A673 (cell line): ENCODE data around the gene CSRNP2. TPM values are rescaled to one million over a fixed set of nuclear protein-coding genes. Genes with fewer than 3 reads are reported as not detected.

Experiments used
- BruUV-seq: library from RNA; stranded (reverse); fragments of 400-500 nt; replicated peaks from 2 replicates; lab custom pipeline; 2021; lab: Mats Ljungman, UMichigan
- CTCF ChIA-PET: fragments of 300-600 bp; sonication (Branson Sonifier 250); formaldehyde crosslinking; loops from one replicate; lab custom pipeline; 2022; ENCODE audit warnings: antibody characterized with exemption; lab: Charles Lee
- POLR2A ChIA-PET: fragments of 300-600 bp; sonication (Branson Sonifier 250); formaldehyde crosslinking; loops from one replicate; lab custom pipeline; 2022; ENCODE audit warnings: antibody characterized with exemption; ENCODE audit not compliant: low non-redundant PET; lab: Charles Lee
- DNase-seq: peaks from one replicate; pipeline ENCODE4 v3.0.0-alpha.2; 2015; ENCODE audit warnings: low spot score
- H3K27ac ChIP-seq: fragments of 200-600 bp; sonication (generic); 2 replicates; pipeline ENCODE4 v1.5.1; 2016; ENCODE audit warnings: mixed run types, low read depth, mild to moderate bottlenecking, mixed read lengths, antibody characterized with exemption, low read length; ENCODE audit not compliant: poor library complexity, severe bottlenecking
- H3K27me3 ChIP-seq: fragments of 200-600 bp; sonication (generic); replicated peaks from 2 replicates; pipeline ENCODE4 v1.6.1; 2017; ENCODE audit warnings: mixed run types, low read depth, mild to moderate bottlenecking, mixed read lengths, antibody characterized with exemption, low read length; ENCODE audit not compliant: insufficient read depth, poor library complexity
- H3K36me3 ChIP-seq: fragments of 200-600 bp; sonication (generic); 2 replicates; pipeline ENCODE4 v1.6.1; 2016; ENCODE audit warnings: mixed run types, mild to moderate bottlenecking, mixed read lengths, antibody characterized with exemption, low read length; ENCODE audit not compliant: insufficient read depth, poor library complexity, severe bottlenecking
- H3K4me1 ChIP-seq: fragments of 200-600 bp; sonication (generic); 2 replicates; pipeline ENCODE4 v1.6.1; 2017; ENCODE audit warnings: mixed run types, mild to moderate bottlenecking, mixed read lengths, antibody characterized with exemption, low read length; ENCODE audit not compliant: insufficient read depth, poor library complexity, severe bottlenecking
- H3K4me3 ChIP-seq: fragments of 200-600 bp; sonication (generic); 2 replicates; pipeline ENCODE4 v1.5.1; 2016; ENCODE audit warnings: low read depth, mixed run types, mild to moderate bottlenecking, mixed read lengths, low read length; ENCODE audit not compliant: poor library complexity, severe bottlenecking
- H3K9me3 ChIP-seq: fragments of 200-600 bp; sonication (generic); 2 replicates; pipeline ENCODE4 v1.6.1; 2016; ENCODE audit warnings: mixed run types, low read depth, mild to moderate bottlenecking, mixed read lengths, antibody characterized with exemption, low read length; ENCODE audit not compliant: poor library complexity, severe bottlenecking
- EZH2 ChIP-seq: fragments of 200-600 bp; sonication (generic); IDR thresholded peaks from 2 replicates; pipeline ENCODE4 v1.6.1; 2017; ENCODE audit warnings: borderline replicate concordance, low read depth, mild to moderate bottlenecking, mixed read lengths, antibody characterized with exemption, low read length; ENCODE audit not compliant: poor library complexity, severe bottlenecking
- intact Hi-C: fragments of 100-400 bp; cut with micrococcal nuclease; formaldehyde crosslinking; loops from one replicate; pipeline ENCODE4 v1.10.0; 2022; ENCODE audit not compliant: unreplicated experiment
- total RNA-seq: library from RNA; stranded (reverse); gene quantifications from 2 replicates; pipeline ENCODE4 v1.2.3, GENCODE V29; 2021
- TF ChIP-seq, protein P1 (sequence below): fragments of 300-800, 200-600 bp; sonication (generic); conservative IDR thresholded peaks from 2 replicates; pipeline ENCODE4 v1.5.1; 2017; ENCODE audit warnings: low read depth, mild to moderate bottlenecking, antibody characterized with exemption, low read length, moderate library complexity, mixed read lengths

CSRNP2 gene
- total RNA-seq, 1 experiment from 2014 or later, result 38.8 TPM

DNA sequence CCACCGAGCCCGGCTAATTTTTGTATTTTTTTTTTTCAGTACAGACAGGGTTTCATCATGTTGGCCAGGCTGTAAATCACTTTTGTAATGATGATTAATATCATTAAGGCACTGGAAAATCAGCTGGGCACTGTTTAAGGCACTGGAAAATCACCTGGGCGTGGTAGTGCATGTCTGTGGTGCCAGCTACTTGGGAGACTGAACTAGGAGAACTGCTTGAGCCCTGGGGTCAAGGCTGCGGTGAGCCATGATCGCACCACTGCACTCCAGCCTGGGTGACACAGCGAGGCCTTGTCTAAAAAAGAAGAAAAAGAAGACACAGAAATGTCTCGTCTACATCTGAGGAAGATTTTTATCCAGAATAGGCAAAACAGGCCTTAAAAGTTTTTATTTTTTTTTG lies 70.0 kb downstream of the CSRNP2 start:
- H3K4me1 ChIP-seq, result peaks cover 33% of the 10 kb centered on the region
- CTCF ChIA-PET, result no interaction called here
- TF ChIP-seq, protein P1, sequence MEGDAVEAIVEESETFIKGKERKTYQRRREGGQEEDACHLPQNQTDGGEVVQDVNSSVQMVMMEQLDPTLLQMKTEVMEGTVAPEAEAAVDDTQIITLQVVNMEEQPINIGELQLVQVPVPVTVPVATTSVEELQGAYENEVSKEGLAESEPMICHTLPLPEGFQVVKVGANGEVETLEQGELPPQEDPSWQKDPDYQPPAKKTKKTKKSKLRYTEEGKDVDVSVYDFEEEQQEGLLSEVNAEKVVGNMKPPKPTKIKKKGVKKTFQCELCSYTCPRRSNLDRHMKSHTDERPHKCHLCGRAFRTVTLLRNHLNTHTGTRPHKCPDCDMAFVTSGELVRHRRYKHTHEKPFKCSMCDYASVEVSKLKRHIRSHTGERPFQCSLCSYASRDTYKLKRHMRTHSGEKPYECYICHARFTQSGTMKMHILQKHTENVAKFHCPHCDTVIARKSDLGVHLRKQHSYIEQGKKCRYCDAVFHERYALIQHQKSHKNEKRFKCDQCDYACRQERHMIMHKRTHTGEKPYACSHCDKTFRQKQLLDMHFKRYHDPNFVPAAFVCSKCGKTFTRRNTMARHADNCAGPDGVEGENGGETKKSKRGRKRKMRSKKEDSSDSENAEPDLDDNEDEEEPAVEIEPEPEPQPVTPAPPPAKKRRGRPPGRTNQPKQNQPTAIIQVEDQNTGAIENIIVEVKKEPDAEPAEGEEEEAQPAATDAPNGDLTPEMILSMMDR, result no peak
- no peak for TF ChIP-seq EZH2
- H3K9me3 ChIP-seq, result no peaks in the 10 kb centered on the region
- H3K27ac ChIP-seq, result no peak overlapping the region
- no peak overlapping the region for H3K4me3 ChIP-seq
- H3K36me3 ChIP-seq, result no peaks in the 10 kb centered on the region
- no peaks in the 10 kb centered on the region for H3K27me3 ChIP-seq
- DNase-seq, result no peak
- intact Hi-C loops, result no loop called here
- POLR2A ChIA-PET, result no interaction called here
- no TSS peak for BruUV-seq

DNA sequence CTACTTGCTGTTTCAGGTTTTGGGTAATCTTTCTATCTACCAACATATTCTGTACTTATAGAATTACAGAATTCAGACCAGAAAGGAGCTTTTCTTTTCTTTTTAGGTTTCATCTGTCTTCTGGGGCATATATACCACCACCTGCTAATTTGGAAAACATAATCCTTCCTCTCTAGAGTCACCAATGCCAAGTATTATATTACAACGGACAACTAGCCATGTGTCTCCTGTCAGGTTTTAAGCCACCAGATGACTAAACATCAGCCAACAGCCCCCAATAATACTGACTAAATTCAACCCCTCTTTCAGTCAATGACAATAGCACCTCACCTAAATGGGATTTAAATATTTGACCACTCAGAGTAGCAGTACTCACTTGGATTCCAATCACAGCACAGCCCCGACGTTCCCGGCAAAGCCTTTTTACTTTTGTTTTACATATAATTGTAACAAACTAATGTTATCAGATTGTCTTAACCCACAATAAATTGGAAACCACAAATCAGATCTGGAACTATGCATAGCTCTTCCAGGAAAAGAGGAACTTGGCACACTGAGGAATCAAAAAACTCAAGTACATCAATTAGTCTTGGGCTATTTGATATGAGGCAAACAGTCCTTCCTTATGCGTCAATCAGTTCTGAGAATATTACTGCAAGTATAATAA lies 70.7 kb downstream of the CSRNP2 start:
- no peak for DNase-seq
- Histone ChIP-seq H3K27ac (no peak overlapping the region), H3K36me3 (peaks cover 5% of the 10 kb centered on the region), H3K9me3 (no peaks in the 10 kb centered on the region), H3K4me1 (peaks cover 34% of the 10 kb centered on the region), H3K27me3 (no peaks in the 10 kb centered on the region), H3K4me3 (no peak overlapping the region)
- POLR2A ChIA-PET, result no interaction called here
- intact Hi-C loops, result no loop called here
- TF ChIP-seq, protein P1, result no peak
- TF ChIP-seq EZH2, result no peak
- CTCF ChIA-PET, result interaction anchor here (0.7 kb wide), 1 partner anchor 187 kb away, joined by 8 read pairs; no protein-coding TSS in a partner anchor
- no TSS peak for BruUV-seq

DNA sequence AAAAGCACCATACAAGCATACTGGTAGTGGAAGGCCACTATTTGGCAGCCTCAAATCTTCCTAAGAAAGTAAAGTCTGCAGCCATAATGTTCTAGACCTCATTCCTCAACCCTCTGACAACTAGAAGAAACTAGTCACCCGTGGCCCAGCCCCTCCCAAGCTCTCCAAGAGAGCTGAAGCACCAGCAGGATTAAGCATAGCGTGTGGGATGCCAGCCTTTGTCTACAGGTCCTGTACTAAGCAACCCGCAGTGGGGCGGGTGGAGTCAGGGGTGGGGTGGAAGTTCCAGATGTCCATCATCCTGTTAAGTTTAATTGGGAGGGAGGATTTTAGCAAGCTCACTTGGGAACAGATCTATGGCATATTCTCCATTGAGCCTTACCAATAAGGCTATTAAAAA lies 71.4 kb downstream of the CSRNP2 start:
- DNase-seq, result peak; percentile 66
- TF ChIP-seq EZH2, result no peak
- TF ChIP-seq, protein P1, result no peak
- CTCF ChIA-PET, result interaction anchor here (0.7 kb wide), 1 partner anchor 187 kb away, joined by 8 read pairs; no protein-coding TSS in a partner anchor
- POLR2A ChIA-PET, result no interaction called here
- Histone ChIP-seq H3K4me3 (no peak overlapping the region), H3K4me1 (peaks cover 34% of the 10 kb centered on the region), H3K36me3 (peaks cover 5% of the 10 kb centered on the region), H3K27ac (no peak overlapping the region), H3K27me3 (no peaks in the 10 kb centered on the region), H3K9me3 (no peaks in the 10 kb centered on the region)
- no TSS peak for BruUV-seq
- intact Hi-C loops, result no loop called here

Other genes starting within 250 kb of the CSRNP2 start
- not detected in 2 replicates for gene TMPRSS12, start 240.7 kb downstream of the CSRNP2 start, total RNA-seq
- gene HIGD1C, start 131.1 kb downstream of the CSRNP2 start, total RNA-seq, result not detected in 2 replicates
- 33.9 and 47.6 TPM in 2 replicates for gene SLC11A2, start 57.2 kb downstream of the CSRNP2 start, total RNA-seq
- 60.3 and 63.7 TPM in 2 replicates for gene LETMD1, start 35.3 kb downstream of the CSRNP2 start, total RNA-seq
- 46.1 and 49.2 TPM in 2 replicates for gene TFCP2, start 89.5 kb upstream of the CSRNP2 start, total RNA-seq
- gene POU6F1, start 134.5 kb upstream of the CSRNP2 start, total RNA-seq, result 13.5 and 13.6 TPM in 2 replicates
- 125 and 138 TPM in 2 replicates for gene DAZAP2, start 155.2 kb upstream of the CSRNP2 start, total RNA-seq
- 25.2 and 26.5 TPM in 2 replicates for gene SMAGP, start 186.8 kb upstream of the CSRNP2 start, total RNA-seq
- not detected in 2 replicates for gene BIN2, start 240.6 kb upstream of the CSRNP2 start, total RNA-seq